Erythroblast (primary cell): ENCODE data around the gene DHDDS.
A peak's percentile ranks its signal among the peaks of the same experiment; 100 is the strongest.

Experiments
- DNase-seq, 2 experiments: peaks; one replicate each; lab custom pipeline; 2025; lab: John Stamatoyannopoulos, UW
- GATA1 ChIP-seq: IDR thresholded peaks from 2 replicates; pipeline ENCODE4 v1.6.1; 2011; ENCODE audit warnings: low read depth, mild to moderate bottlenecking, control low read depth, low read length, moderate library complexity
- POLR2A ChIP-seq: IDR thresholded peaks from 2 replicates; pipeline ENCODE4 v1.6.1; 2011; ENCODE audit warnings: mild to moderate bottlenecking, low read length

DHDDS gene

GRCh38 chr1:26408604-26409003 lies 23.5 kb upstream of the DHDDS start:
- TF ChIP-seq GATA1 (no peak), POLR2A (no peak)
- peak in 1 of 2 experiments; percentile 85 for DNase-seq

GRCh38 chr1:26409191-26409807 lies 22.8 kb upstream of the DHDDS start:
- no peak for DNase-seq
- no peak for TF ChIP-seq POLR2A
- no peak for TF ChIP-seq GATA1

- no peak for TF ChIP-seq GATA1
- no peak for TF ChIP-seq POLR2A
- no peak for DNase-seq
Measured at GRCh38 chr1:26410706-26411623, 21.2 kb upstream of the DHDDS start, which contains the start of gene LIN28A. Gene LIN28A (plus strand): TSS chr1:26410817. CDS start chr1:26410892, 75 bp downstream.

- TF ChIP-seq GATA1, result no peak
- no peak for TF ChIP-seq POLR2A
Measured at GRCh38 chr1:26411624-26412074, 20.5 kb upstream of the DHDDS start.

GRCh38 chr1:26412180-26412840 lies 19.8 kb upstream of the DHDDS start:
- TF ChIP-seq POLR2A (no peak), GATA1 (no peak)
- DNase-seq, result no peak

More at GRCh38 chr1:26411624-26412074, 20.5 kb upstream of the DHDDS start:
- DNase-seq, result no peak

DNA sequence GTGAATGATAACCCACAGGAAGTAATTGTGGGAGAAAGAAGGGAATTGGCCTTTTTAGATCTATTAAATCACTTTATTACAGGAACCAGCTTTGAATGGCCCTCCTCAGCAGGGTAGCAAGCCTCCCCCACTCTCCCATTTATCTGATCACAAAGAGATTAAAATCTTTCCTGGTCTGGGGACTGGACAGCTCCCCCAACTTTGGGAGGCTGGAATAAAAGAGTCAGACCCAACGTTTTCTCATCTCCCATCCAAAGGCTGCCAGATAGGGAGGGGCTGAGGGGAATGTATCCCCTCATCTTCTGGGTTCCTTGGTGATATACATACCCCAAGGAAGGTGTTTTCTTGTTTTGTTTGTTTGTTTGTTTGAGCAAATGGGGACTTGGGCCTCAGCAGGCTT lies 19.1 kb upstream of the DHDDS start:
- TF ChIP-seq POLR2A (no peak), GATA1 (no peak)
- DNase-seq, result no peak

DNA sequence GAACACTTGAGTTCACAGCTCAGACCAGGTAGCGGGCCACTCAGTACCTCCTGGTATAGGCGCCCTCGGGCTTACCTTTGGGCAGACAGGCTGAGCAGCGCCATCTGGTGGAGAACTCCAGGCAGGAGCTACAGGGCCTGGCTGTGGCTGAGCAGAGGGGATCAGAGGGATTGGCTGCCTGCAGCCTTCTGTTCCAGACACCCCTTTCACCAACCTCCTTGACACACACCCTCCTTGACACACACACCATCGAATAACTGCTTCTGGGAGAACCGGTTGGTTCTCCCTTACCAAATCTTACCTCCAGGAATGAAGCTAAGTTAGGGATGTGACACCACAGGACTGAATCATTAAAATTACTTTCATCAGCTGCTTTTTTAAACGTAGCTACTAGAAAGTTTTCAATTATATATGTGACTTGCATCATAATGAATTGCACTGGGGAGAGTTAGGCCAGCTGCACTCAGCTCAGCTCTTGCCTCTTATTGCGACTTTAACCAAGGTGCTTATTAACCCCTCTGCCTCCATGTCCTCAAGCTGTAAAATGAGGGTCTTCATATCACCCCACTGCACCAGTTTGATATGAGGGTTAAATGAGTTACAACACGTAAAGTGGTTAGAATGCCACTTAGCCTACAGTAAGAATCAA lies 14.9 kb upstream of the DHDDS start:
- peak in 1 of 2 experiments; percentile 90 for DNase-seq
- TF ChIP-seq POLR2A (no peak), GATA1 (no peak)

GRCh38 chr1:26418865-26419349 lies 13.2 kb upstream of the DHDDS start:
- DNase-seq, result no peak
- TF ChIP-seq POLR2A (no peak), GATA1 (no peak)

- TF ChIP-seq POLR2A (no peak), GATA1 (no peak)
- DNase-seq, result no peak
Measured at GRCh38 chr1:26419494-26419893, 12.6 kb upstream of the DHDDS start.

DNA sequence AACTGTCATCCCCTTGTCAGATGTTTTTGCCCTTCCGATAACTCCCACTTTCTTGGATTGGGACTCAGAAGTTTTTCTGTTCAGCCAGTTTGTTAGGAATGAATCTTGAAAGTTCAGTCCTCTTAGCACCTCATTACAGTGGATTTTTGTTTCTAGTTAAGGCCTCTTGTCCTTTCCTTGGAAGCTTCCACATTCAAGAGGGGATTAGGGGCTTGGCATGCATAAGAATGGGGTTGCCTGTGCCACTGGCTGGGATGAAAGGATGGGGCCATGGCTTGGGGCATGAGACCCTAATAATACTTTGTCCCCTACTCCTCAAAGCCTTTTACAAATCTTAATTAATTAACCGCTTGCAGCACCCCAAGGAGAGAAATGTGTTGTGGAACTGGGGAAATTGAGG lies 2.4 kb upstream of the DHDDS start:
- TF ChIP-seq GATA1 (no peak), POLR2A (no peak)
- no peak for DNase-seq

DNA sequence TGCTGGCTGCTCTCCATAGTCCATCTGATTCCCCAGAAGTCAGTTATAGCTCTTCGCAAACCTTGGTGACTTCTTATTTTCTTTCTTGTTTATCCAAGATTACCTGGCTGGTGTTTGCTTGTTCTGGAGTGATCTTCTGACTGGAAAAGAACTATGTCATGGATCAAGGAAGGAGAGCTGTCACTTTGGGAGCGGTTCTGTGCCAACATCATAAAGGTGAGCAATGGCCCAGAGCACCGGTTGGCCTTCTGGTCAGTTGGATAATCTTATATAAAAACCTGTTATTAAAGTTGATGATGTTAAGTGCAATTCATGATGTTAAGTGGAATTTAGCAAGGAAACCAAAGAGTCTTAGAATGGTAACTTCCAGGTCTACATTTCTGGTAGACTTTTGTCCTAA lies 672 bp downstream of the DHDDS start:
- TF ChIP-seq POLR2A (no peak), GATA1 (no peak)
- DNase-seq, result no peak

DNA sequence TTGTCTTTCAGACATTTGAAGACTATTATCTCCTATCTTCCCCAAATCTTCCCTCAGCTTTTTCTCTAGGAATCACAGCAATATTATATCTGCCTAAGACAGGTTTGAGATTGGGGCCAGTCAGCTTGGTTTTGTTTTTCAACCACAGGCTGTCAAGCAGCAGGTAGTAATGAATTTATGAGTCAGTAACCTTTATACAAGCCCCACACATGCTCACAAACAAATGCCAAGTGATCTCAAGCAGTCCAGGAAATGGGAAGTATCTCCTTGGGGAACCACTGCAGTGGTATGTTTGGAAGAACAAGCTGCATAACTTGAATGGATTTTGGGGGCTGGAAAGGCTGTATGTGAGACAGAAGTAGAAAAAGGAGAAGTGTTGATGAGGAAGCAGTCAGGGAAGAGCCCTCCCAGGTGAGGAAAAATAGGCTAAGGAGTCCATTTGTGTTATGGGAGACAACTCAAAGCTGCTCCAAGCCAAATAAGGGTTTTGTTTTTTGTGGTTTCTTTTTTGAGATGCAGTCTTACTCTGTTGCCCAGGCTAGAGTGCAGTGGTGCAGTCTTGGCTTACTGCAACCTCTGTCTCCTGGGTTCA lies 2.1 kb downstream of the DHDDS start:
- TF ChIP-seq POLR2A (no peak), GATA1 (no peak)
- DNase-seq, result no peak

- no peak for DNase-seq
Measured at GRCh38 chr1:26438041-26438440, 5.9 kb downstream of the DHDDS start.

DNA sequence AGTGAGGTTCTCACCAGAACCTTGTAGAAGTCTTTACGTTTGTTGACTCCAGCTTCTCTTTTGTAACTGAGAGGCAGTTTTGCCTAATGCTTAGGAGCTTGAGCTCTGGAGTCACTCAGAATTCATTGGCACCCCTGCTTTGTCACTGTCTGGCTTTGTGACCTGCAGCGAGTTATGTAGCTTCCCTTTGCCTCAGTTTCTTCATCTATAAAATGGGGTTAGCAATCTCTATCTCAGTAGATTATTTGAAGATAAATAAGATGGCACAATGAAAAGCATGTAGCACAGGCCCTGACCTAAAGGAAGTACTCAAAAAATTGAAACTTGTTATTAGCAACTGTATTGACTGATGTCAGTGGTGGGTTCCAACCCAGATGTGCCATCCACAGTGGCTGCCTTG lies 8.1 kb downstream of the DHDDS start:
- DNase-seq, result no peak

More at GRCh38 chr1:26438041-26438440, 5.9 kb downstream of the DHDDS start:
- no peak for TF ChIP-seq POLR2A
- TF ChIP-seq GATA1, result no peak

More for the DNA sequence above, 8.1 kb downstream of the DHDDS start:
- TF ChIP-seq POLR2A (no peak), GATA1 (no peak)
